Epithelial cell of esophagus (primary cell): ENCODE measurements around the gene GFER.

Experiments used
- DNase-seq: peaks from one replicate; pipeline ENCODE4 v3.0.0; 2010; ENCODE audit warnings: low read depth
- H3K4me3 ChIP-seq: 2 replicates; pipeline ENCODE4 v1.5.1; 2011; ENCODE audit warnings: mild to moderate bottlenecking, low read length, control low read depth
- CTCF ChIP-seq: IDR thresholded peaks from 2 replicates; pipeline ENCODE4 v1.5.1; 2011; ENCODE audit warnings: low read depth, mild to moderate bottlenecking, low read length, control low read depth, inconsistent platforms; ENCODE audit not compliant: insufficient read depth; ENCODE audit errors: missing control alignments

GFER gene

GRCh38 chr16:2015117-2015946 is 31.3 kb downstream of the GFER start:
- H3K4me3 ChIP-seq, result no peak overlapping the region
- no peak for TF ChIP-seq CTCF
- peak; percentile 94 for DNase-seq

GRCh38 chr16:2015947-2016208 is 31.9 kb downstream of the GFER start:
- no peak for TF ChIP-seq CTCF
- no peak overlapping the region for H3K4me3 ChIP-seq
- DNase-seq, result no peak

- H3K4me3 ChIP-seq, result no peak overlapping the region
- TF ChIP-seq CTCF, result peak; percentile 13
These were observed 32.5 kb downstream of the GFER start for GRCh38 chr16:2016407-2016922.

GRCh38 chr16:2019518-2019920 is 35.5 kb downstream of the GFER start, which contains the start of gene NPW:
NPW (plus strand) TSS chr16:2019785.
- no peak for DNase-seq
- H3K4me3 ChIP-seq, result no peak within 1 kb of the TSS
- no peak for TF ChIP-seq CTCF

More at GRCh38 chr16:2016407-2016922, 32.5 kb downstream of the GFER start:
- DNase-seq, result no peak

- DNase-seq, result no peak
- H3K4me3 ChIP-seq, result no peak overlapping the region
- no peak for TF ChIP-seq CTCF
These were observed 36.2 kb downstream of the GFER start for GRCh38 chr16:2019921-2020831.

- no peak overlapping the region for H3K4me3 ChIP-seq
- TF ChIP-seq CTCF, result no peak
- peak; percentile 34 for DNase-seq
These were observed 38.7 kb downstream of the GFER start for GRCh38 chr16:2022723-2023091.
